ENCODE data around the gene TMEM52B. TPM values are rescaled to one million over a fixed set of nuclear protein-coding genes. Genes with fewer than 3 reads are reported as not detected.

The TMEM52B gene
- total and polyA plus RNA-seq, 2 experiments from 2014 or later, result not detected

DNA sequence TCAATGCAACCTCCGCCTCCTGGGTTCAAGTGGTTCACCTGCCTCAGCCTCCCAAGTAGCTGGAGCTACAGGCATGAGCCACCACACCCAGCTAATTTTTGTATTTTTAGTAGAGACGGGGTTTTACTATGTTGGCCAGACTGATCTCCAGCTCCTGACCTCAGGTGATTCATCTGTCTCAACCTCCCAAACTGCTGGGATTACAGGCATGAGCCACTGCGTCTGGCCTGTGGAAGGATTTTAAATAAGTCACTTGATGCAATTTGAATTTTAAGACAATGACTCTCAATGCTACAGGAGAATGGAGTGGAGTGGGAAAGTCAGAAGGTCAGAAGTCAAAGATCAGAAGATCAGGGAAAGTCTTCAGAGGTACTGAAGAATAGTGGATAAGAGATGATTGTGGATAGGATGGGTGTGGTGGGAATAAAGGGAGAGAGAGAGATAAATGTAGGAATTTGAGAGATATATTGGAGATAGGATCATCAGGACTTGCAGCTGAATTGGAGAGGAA is 15.4 kb downstream of the TMEM52B start:
- H3K4me2 ChIP-seq, result no peak overlapping the region

More for the DNA sequence above, 15.4 kb downstream of the TMEM52B start:
- DNase-seq (ENCODE audit: low spot score), result no peak
- no peaks in the 10 kb centered on the region for H4K20me1 ChIP-seq (replicated peaks; ENCODE audit: insufficient read depth)
- ATAC-seq, result no peak
- H3K4me3 ChIP-seq, result no peak overlapping the region
- Mint-ChIP-seq H3K27ac (no peak overlapping the region), H3K4me1 (peaks cover 20% of the 10 kb centered on the region), H3K27me3 (ENCODE audit: insufficient read depth, low read depth, poor library complexity) (peaks cover 8% of the 10 kb centered on the region), H3K36me3 (ENCODE audit: low read depth) (no peaks in the 10 kb centered on the region), H3K4me3 (no peak overlapping the region), H3K9me3 (no peaks in the 10 kb centered on the region)
- no peaks in the 10 kb centered on the region for H3K79me2 ChIP-seq (replicated peaks; ENCODE audit: insufficient read depth)
- H2AFZ ChIP-seq, result no peak overlapping the region
- no peaks in the 10 kb centered on the region for H3K36me3 ChIP-seq (ENCODE audit: insufficient read depth)
- H3K4me1 ChIP-seq (ENCODE audit: insufficient read depth), result peaks cover 10% of the 10 kb centered on the region; the same call in 1 of the 2 replicates
- TF ChIP-seq, protein P1, sequence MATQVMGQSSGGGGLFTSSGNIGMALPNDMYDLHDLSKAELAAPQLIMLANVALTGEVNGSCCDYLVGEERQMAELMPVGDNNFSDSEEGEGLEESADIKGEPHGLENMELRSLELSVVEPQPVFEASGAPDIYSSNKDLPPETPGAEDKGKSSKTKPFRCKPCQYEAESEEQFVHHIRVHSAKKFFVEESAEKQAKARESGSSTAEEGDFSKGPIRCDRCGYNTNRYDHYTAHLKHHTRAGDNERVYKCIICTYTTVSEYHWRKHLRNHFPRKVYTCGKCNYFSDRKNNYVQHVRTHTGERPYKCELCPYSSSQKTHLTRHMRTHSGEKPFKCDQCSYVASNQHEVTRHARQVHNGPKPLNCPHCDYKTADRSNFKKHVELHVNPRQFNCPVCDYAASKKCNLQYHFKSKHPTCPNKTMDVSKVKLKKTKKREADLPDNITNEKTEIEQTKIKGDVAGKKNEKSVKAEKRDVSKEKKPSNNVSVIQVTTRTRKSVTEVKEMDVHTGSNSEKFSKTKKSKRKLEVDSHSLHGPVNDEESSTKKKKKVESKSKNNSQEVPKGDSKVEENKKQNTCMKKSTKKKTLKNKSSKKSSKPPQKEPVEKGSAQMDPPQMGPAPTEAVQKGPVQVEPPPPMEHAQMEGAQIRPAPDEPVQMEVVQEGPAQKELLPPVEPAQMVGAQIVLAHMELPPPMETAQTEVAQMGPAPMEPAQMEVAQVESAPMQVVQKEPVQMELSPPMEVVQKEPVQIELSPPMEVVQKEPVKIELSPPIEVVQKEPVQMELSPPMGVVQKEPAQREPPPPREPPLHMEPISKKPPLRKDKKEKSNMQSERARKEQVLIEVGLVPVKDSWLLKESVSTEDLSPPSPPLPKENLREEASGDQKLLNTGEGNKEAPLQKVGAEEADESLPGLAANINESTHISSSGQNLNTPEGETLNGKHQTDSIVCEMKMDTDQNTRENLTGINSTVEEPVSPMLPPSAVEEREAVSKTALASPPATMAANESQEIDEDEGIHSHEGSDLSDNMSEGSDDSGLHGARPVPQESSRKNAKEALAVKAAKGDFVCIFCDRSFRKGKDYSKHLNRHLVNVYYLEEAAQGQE (IDR thresholded peaks at IDR 0.05; ENCODE audit: unreplicated experiment), result no peak
- TF ChIP-seq, protein P2, sequence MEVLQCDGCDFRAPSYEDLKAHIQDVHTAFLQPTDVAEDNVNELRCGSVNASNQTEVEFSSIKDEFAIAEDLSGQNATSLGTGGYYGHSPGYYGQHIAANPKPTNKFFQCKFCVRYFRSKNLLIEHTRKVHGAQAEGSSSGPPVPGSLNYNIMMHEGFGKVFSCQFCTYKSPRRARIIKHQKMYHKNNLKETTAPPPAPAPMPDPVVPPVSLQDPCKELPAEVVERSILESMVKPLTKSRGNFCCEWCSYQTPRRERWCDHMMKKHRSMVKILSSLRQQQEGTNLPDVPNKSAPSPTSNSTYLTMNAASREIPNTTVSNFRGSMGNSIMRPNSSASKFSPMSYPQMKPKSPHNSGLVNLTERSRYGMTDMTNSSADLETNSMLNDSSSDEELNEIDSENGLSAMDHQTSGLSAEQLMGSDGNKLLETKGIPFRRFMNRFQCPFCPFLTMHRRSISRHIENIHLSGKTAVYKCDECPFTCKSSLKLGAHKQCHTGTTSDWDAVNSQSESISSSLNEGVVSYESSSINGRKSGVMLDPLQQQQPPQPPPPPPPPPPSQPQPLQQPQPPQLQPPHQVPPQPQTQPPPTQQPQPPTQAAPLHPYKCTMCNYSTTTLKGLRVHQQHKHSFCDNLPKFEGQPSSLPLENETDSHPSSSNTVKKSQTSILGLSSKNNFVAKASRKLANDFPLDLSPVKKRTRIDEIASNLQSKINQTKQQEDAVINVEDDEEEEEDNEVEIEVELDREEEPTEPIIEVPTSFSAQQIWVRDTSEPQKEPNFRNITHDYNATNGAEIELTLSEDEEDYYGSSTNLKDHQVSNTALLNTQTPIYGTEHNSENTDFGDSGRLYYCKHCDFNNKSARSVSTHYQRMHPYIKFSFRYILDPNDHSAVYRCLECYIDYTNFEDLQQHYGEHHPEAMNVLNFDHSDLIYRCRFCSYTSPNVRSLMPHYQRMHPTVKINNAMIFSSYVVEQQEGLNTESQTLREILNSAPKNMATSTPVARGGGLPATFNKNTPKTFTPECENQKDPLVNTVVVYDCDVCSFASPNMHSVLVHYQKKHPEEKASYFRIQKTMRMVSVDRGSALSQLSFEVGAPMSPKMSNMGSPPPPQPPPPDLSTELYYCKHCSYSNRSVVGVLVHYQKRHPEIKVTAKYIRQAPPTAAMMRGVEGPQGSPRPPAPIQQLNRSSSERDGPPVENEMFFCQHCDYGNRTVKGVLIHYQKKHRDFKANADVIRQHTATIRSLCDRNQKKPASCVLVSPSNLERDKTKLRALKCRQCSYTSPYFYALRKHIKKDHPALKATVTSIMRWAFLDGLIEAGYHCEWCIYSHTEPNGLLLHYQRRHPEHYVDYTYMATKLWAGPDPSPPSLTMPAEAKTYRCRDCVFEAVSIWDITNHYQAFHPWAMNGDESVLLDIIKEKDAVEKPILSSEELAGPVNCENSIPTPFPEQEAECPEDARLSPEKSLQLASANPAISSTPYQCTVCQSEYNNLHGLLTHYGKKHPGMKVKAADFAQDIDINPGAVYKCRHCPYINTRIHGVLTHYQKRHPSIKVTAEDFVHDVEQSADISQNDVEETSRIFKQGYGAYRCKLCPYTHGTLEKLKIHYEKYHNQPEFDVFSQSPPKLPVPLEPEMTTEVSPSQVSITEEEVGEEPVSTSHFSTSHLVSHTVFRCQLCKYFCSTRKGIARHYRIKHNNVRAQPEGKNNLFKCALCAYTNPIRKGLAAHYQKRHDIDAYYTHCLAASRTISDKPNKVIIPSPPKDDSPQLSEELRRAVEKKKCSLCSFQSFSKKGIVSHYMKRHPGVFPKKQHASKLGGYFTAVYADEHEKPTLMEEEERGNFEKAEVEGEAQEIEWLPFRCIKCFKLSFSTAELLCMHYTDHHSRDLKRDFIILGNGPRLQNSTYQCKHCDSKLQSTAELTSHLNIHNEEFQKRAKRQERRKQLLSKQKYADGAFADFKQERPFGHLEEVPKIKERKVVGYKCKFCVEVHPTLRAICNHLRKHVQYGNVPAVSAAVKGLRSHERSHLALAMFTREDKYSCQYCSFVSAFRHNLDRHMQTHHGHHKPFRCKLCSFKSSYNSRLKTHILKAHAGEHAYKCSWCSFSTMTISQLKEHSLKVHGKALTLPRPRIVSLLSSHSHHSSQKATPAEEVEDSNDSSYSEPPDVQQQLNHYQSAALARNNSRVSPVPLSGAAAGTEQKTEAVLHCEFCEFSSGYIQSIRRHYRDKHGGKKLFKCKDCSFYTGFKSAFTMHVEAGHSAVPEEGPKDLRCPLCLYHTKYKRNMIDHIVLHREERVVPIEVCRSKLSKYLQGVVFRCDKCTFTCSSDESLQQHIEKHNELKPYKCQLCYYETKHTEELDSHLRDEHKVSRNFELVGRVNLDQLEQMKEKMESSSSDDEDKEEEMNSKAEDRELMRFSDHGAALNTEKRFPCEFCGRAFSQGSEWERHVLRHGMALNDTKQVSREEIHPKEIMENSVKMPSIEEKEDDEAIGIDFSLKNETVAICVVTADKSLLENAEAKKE (CRISPR knock-in tag; IDR thresholded peaks at IDR 0.05), result no peak
- TF ChIP-seq JUNB (IDR thresholded peaks at IDR 0.05; ENCODE audit: unreplicated experiment) (no peak), EZH2 (IDR thresholded peaks at IDR 0.05; ENCODE audit: low read depth, unreplicated experiment) (no peak), POLR2AphosphoS5 (IDR thresholded peaks at IDR 0.05; ENCODE audit: low read depth) (no peak), STAT1 (IDR thresholded peaks at IDR 0.05; ENCODE audit: unreplicated experiment) (no peak), EZH2phosphoT487 (IDR thresholded peaks at IDR 0.05; ENCODE audit: unreplicated experiment) (no peak), ZNF331 (CRISPR knock-in tag; IDR thresholded peaks at IDR 0.05; ENCODE audit: low read depth) (no peak), CREB1 (CRISPR knock-in tag; IDR thresholded peaks at IDR 0.05; ENCODE audit: low read depth) (no peak), ZNF114 (CRISPR knock-in tag; IDR thresholded peaks at IDR 0.05) (no peak), NANOG (IDR thresholded peaks at IDR 0.05; ENCODE audit: borderline replicate concordance) (no peak)
- TF ChIP-seq, protein P3, sequence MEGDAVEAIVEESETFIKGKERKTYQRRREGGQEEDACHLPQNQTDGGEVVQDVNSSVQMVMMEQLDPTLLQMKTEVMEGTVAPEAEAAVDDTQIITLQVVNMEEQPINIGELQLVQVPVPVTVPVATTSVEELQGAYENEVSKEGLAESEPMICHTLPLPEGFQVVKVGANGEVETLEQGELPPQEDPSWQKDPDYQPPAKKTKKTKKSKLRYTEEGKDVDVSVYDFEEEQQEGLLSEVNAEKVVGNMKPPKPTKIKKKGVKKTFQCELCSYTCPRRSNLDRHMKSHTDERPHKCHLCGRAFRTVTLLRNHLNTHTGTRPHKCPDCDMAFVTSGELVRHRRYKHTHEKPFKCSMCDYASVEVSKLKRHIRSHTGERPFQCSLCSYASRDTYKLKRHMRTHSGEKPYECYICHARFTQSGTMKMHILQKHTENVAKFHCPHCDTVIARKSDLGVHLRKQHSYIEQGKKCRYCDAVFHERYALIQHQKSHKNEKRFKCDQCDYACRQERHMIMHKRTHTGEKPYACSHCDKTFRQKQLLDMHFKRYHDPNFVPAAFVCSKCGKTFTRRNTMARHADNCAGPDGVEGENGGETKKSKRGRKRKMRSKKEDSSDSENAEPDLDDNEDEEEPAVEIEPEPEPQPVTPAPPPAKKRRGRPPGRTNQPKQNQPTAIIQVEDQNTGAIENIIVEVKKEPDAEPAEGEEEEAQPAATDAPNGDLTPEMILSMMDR (conservative IDR thresholded peaks at IDR 0.05; ENCODE audit: low read depth in 2 of 2), result no peak
- TF ChIP-seq, protein P4, sequence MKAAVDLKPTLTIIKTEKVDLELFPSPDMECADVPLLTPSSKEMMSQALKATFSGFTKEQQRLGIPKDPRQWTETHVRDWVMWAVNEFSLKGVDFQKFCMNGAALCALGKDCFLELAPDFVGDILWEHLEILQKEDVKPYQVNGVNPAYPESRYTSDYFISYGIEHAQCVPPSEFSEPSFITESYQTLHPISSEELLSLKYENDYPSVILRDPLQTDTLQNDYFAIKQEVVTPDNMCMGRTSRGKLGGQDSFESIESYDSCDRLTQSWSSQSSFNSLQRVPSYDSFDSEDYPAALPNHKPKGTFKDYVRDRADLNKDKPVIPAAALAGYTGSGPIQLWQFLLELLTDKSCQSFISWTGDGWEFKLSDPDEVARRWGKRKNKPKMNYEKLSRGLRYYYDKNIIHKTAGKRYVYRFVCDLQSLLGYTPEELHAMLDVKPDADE (IDR thresholded peaks at IDR 0.05), result no peak
- no peaks in the 10 kb centered on the region for H3K9me2 ChIP-seq (ENCODE audit: insufficient read depth)
- no peak overlapping the region for H3K27ac ChIP-seq (ENCODE audit: low read depth)
- H3K27me3 ChIP-seq (ENCODE audit: insufficient read depth), result no peaks in the 10 kb centered on the region
- H3F3A ChIP-seq (replicated peaks; ENCODE audit: low read depth), result no peaks in the 10 kb centered on the region

All from GM23338 (cell line).